Neuronal stem cell (in vitro differentiated cells): Measurements from ENCODE around the gene LAMC3.

Experiments
- DNase-seq: peaks from one replicate; pipeline ENCODE4 v3.0.0-alpha.2; 2013; ENCODE audit warnings: low spot score
- H2AFZ ChIP-seq: one replicate; pipeline ENCODE4 v1.6.1; 2013; ENCODE audit warnings: mild to moderate bottlenecking, low read length, inconsistent platforms
- H2AK5ac ChIP-seq: 2 replicates; pipeline ENCODE4 v1.6.1; 2013; ENCODE audit warnings: low read depth, mild to moderate bottlenecking, inconsistent platforms, low read length, moderate library complexity, mixed read lengths
- H2BK120ac ChIP-seq: 2 replicates; pipeline ENCODE4 v1.6.1; 2013; ENCODE audit warnings: low read depth, mild to moderate bottlenecking, inconsistent platforms, low read length, moderate library complexity, mixed read lengths
- H2BK12ac ChIP-seq: one replicate; pipeline ENCODE4 v1.6.1; 2013; ENCODE audit warnings: low read length, inconsistent platforms
- H2BK15ac ChIP-seq: 2 replicates; pipeline ENCODE4 v1.6.1; 2013; ENCODE audit warnings: mild to moderate bottlenecking, low read length, inconsistent platforms, mixed read lengths
- H2BK5ac ChIP-seq: one replicate; pipeline ENCODE4 v1.6.1; 2013; ENCODE audit warnings: inconsistent platforms, mild to moderate bottlenecking, low read length, moderate library complexity
- H3K14ac ChIP-seq: one replicate; pipeline ENCODE4 v1.6.1; 2013; ENCODE audit warnings: low read length, inconsistent platforms
- H3K18ac ChIP-seq: 2 replicates; pipeline ENCODE4 v1.6.1; 2013; ENCODE audit warnings: low read length, inconsistent platforms
- H3K23ac ChIP-seq: 2 replicates; pipeline ENCODE4 v1.6.1; 2013; ENCODE audit warnings: low read depth, mild to moderate bottlenecking, mixed read lengths, low read length, inconsistent platforms; ENCODE audit not compliant: poor library complexity
- H3K27ac ChIP-seq: replicated peaks from 3 replicates; pipeline ENCODE4 v1.5.1; 2013; ENCODE audit warnings: low read length, inconsistent platforms
- H3K27me3 ChIP-seq, 3 experiments: 2 replicates each; pipeline ENCODE4 v1.6.1; 2013; ENCODE audit warnings: low read length in 3 of 3, mild to moderate bottlenecking in 2 of 3, inconsistent platforms in 1 of 3, low read depth in 1 of 3, mixed read lengths in 1 of 3, moderate library complexity in 1 of 3; ENCODE audit not compliant: control insufficient read depth in 3 of 3, insufficient read depth in 3 of 3
- H3K36me3 ChIP-seq, 2 donors: replicated peaks in 1 of 2; 2 replicates each; pipeline ENCODE4 v1.6.1; 2013; ENCODE audit warnings: low read length in 2 of 2; ENCODE audit not compliant: control insufficient read depth in 2 of 2, insufficient read depth in 2 of 2
- H3K4ac ChIP-seq: 2 replicates; pipeline ENCODE4 v1.6.1; 2013; ENCODE audit warnings: inconsistent platforms, mild to moderate bottlenecking, low read length, moderate library complexity
- H3K4me1 ChIP-seq, 2 donors: 1 replicate in 1 of 2; 2 replicates in 1 of 2; pipeline ENCODE4 v1.6.1; 2013; ENCODE audit warnings: low read length in 2 of 2, low read depth in 1 of 2; ENCODE audit not compliant: control insufficient read depth in 2 of 2, insufficient read depth in 1 of 2
- H3K4me2 ChIP-seq: one replicate; pipeline ENCODE4 v1.6.1; 2013; ENCODE audit warnings: mild to moderate bottlenecking, low read length, inconsistent platforms; ENCODE audit not compliant: insufficient read depth, poor library complexity, severe bottlenecking
- H3K4me3 ChIP-seq, 2 donors: 2 replicates each; pipeline ENCODE4 v1.5.1; 2013; ENCODE audit warnings: low read length in 2 of 2, mild to moderate bottlenecking in 2 of 2, inconsistent platforms in 1 of 2, moderate library complexity in 1 of 2
- H3K79me1 ChIP-seq: one replicate; pipeline ENCODE4 v1.6.1; 2013; ENCODE audit warnings: low read depth, mild to moderate bottlenecking, inconsistent platforms, low read length, moderate library complexity
- H3K9ac ChIP-seq: one replicate; pipeline ENCODE4 v1.6.1; 2013; ENCODE audit warnings: mild to moderate bottlenecking, low read depth, low read length, inconsistent platforms; ENCODE audit not compliant: poor library complexity
- H3K9me3 ChIP-seq, 2 donors: replicated peaks in 1 of 2; 2 replicates each; pipeline versions ENCODE3 to v1.6.1; 2013; ENCODE audit warnings: low read length in 2 of 2, mild to moderate bottlenecking in 2 of 2, inconsistent platforms in 1 of 2, low read depth in 1 of 2, mixed read lengths in 1 of 2, moderate library complexity in 1 of 2; ENCODE audit not compliant: control insufficient read depth in 2 of 2, insufficient read depth in 1 of 2
- H4K8ac ChIP-seq: one replicate; pipeline ENCODE4 v1.6.1; 2013; ENCODE audit warnings: low read depth, mild to moderate bottlenecking, inconsistent platforms, low read length, moderate library complexity
- H4K91ac ChIP-seq: one replicate; pipeline ENCODE4 v1.6.1; 2013; ENCODE audit warnings: low read length, low read depth, mild to moderate bottlenecking, inconsistent platforms; ENCODE audit not compliant: poor library complexity
- WGBS, 2 donors: extraction: QIAGEN DNeasy Blood & Tissue Kit; methylation state at CpG; one replicate each; pipeline ENCODE4 v1.1.7; 2013; ENCODE audit warnings: missing lambda C conversion rate in 2 of 2, mixed read lengths in 1 of 2; ENCODE audit not compliant: insufficient read length in 2 of 2, insufficient replicate concordance in 1 of 2; ENCODE audit errors: extremely low coverage in 2 of 2; 5-methylcytosine and 5-hydroxymethylcytosine counted together

LAMC3 gene

GRCh38 chr9:131082774-131083512, 74.0 kb downstream of the LAMC3 start:
- Histone ChIP-seq H4K8ac (no peak overlapping the region), H2BK120ac (no peak overlapping the region), H3K4me1 (peaks cover 0 to 3% of the 10 kb centered on the region in 2 donors), H2AFZ (no peak overlapping the region), H2BK12ac (no peak overlapping the region), H4K91ac (no peak overlapping the region), H3K9me3 (no peaks in the 10 kb centered on the region), H3K4me2 (no peak overlapping the region), H2BK15ac (no peak overlapping the region), H3K18ac (no peak overlapping the region), H3K4ac (no peak overlapping the region), H3K9ac (no peak overlapping the region), H2BK5ac (no peak overlapping the region), H2AK5ac (no peak overlapping the region), H3K14ac (no peak overlapping the region), H3K27me3 (peaks cover 0 to 23% (median 0%) of the 10 kb centered on the region in 3 experiments), H3K79me1 (no peaks in the 10 kb centered on the region), H3K23ac (no peak overlapping the region), H3K4me3 (no peak overlapping the region), H3K27ac (no peak overlapping the region), H3K36me3 (no peaks in the 10 kb centered on the region)
- no peak for DNase-seq
- WGBS, 2 donors, result no CpG with 5 or more reads among the region's 11 CpGs

- Histone ChIP-seq H4K8ac (no peak overlapping the region), H2BK15ac (no peak overlapping the region)
- no CpG with 5 or more reads among the region's 8 CpGs for WGBS, 2 donors
These were observed 75.8 kb downstream of the LAMC3 start for GRCh38 chr9:131084661-131085369.

GRCh38 chr9:131085370-131086122, 76.6 kb downstream of the LAMC3 start:
- no peak overlapping the region for H3K4me3 ChIP-seq
- no peaks in the 10 kb centered on the region for H3K9me3 ChIP-seq
- no peak overlapping the region for H2BK12ac ChIP-seq
- H3K9ac ChIP-seq, result no peak overlapping the region
- WGBS, 2 donors, result no CpG with 5 or more reads among the region's 23 CpGs
- H2BK15ac ChIP-seq, result no peak overlapping the region
- H3K27me3 ChIP-seq, result peaks cover 0 to 33% (median 0%) of the 10 kb centered on the region in 3 experiments
- H3K18ac ChIP-seq, result peak overlapping the region; percentile 50
- no peak overlapping the region for H3K27ac ChIP-seq
- H3K14ac ChIP-seq, result peak overlapping the region; percentile 41
- peak overlapping the region; percentile 18 for H2AFZ ChIP-seq
- H3K79me1 ChIP-seq, result no peaks in the 10 kb centered on the region
- peaks cover 0 to 2% of the 10 kb centered on the region in 2 donors for H3K4me1 ChIP-seq
- H4K91ac ChIP-seq, result no peak overlapping the region
- no peak overlapping the region for H4K8ac ChIP-seq
- H2AK5ac ChIP-seq, result peak overlapping the region; percentile 88
- no peak overlapping the region for H2BK5ac ChIP-seq
- peak overlapping the region; percentile 98 for H3K23ac ChIP-seq
- DNase-seq, result no peak
- H2BK120ac ChIP-seq, result no peak overlapping the region
- H3K36me3 ChIP-seq, result no peaks in the 10 kb centered on the region
- no peak overlapping the region for H3K4me2 ChIP-seq
- H3K4ac ChIP-seq, result no peak overlapping the region

More at GRCh38 chr9:131084661-131085369, 75.8 kb downstream of the LAMC3 start:
- no peak for DNase-seq
- Histone ChIP-seq H3K4me2 (no peak overlapping the region), H3K23ac (peak overlapping the region; percentile 98), H3K9me3 (no peaks in the 10 kb centered on the region), H2AK5ac (peak overlapping the region; percentile 88), H3K36me3 (no peaks in the 10 kb centered on the region), H4K91ac (no peak overlapping the region), H3K4me1 (peaks cover 0 to 2% of the 10 kb centered on the region in 2 donors), H3K79me1 (no peaks in the 10 kb centered on the region), H3K9ac (no peak overlapping the region), H3K18ac (peak overlapping the region; percentile 50), H2BK120ac (no peak overlapping the region), H3K27ac (no peak overlapping the region), H3K14ac (peak overlapping the region; percentile 41), H3K4me3 (no peak overlapping the region), H3K4ac (no peak overlapping the region), H2BK12ac (no peak overlapping the region), H2BK5ac (no peak overlapping the region), H2AFZ (peak overlapping the region; percentile 18), H3K27me3 (peaks cover 0 to 28% (median 0%) of the 10 kb centered on the region in 3 experiments)
